Activated naive CD4-positive, alpha-beta T cell treated with anti-CD3 and anti-CD28 coated beads for 36 hours (primary cell): ENCODE measurements around the gene CWC15. TPM values are rescaled to one million over a fixed set of nuclear protein-coding genes. Genes with fewer than 3 reads are reported as not detected.
"Not testable (repeated sequence)": the region's sequence is repeated elsewhere in the genome, so short reads cannot be mapped to it uniquely, and the experiment has no call there.

ENCODE experiments used
- CTCF ChIA-PET: fragments of 350-600 bp; sonication (Branson Sonifier 250); formaldehyde crosslinking; loops from one replicate; lab custom pipeline; 2021; ENCODE audit warnings: antibody characterized with exemption; lab: Charles Lee
- DNase-seq: peaks from one replicate; pipeline ENCODE4 v3.0.0-alpha.2; 2020
- H3K27ac Mint-ChIP-seq: one replicate; pipeline ENCODE4 v1.8.0; 2021; ENCODE audit warnings: mild to moderate bottlenecking, mixed read lengths
- H3K27me3 Mint-ChIP-seq: one replicate; pipeline ENCODE4 v1.8.0; 2021; ENCODE audit warnings: low read depth, mixed read lengths
- H3K36me3 Mint-ChIP-seq: one replicate; pipeline ENCODE4 v1.8.0; 2021; ENCODE audit warnings: low read depth, mixed read lengths
- H3K4me1 Mint-ChIP-seq: one replicate; pipeline ENCODE4 v1.8.0; 2021; ENCODE audit warnings: low read depth, mixed read lengths
- H3K4me3 Mint-ChIP-seq: one replicate; pipeline ENCODE4 v1.8.0; 2021; ENCODE audit warnings: mild to moderate bottlenecking, moderate library complexity, mixed read lengths
- H3K9me3 Mint-ChIP-seq: one replicate; pipeline ENCODE4 v1.8.0; 2021; ENCODE audit warnings: mixed read lengths
- intact Hi-C: fragments of 100-400 bp; cut with micrococcal nuclease; formaldehyde crosslinking; loops from one replicate; pipeline ENCODE4 v1.15.1; 2023
- total RNA-seq, 2 experiments: library from RNA; stranded (reverse); gene quantifications; one replicate each; pipeline ENCODE4 v1.2.3, GENCODE V29; 2021

Gene CWC15
- total RNA-seq, 2 experiments from 2014 or later, result 70.6 to 72.3 TPM

DNA sequence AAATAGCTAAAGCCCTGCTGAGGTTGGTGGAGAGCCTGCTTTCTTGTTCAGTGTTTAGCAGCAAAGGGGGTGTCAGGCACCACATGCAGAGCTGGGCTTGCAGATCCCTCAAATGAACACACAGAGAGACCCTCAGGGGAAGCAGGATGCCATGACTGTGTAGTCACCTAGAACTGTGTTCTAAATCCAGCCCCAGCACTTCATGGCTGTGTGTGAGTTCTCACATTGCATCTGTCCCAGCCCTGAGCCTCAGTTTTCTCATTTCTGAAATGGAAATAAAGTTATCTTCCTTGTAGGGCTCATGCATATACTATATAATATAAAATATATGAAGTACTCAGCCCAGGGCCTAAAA is 47.1 kb downstream of the CWC15 start:
- DNase-seq, result no peak
- no peak overlapping the region for H3K27ac Mint-ChIP-seq
- no peak overlapping the region for H3K4me3 Mint-ChIP-seq
- H3K9me3 Mint-ChIP-seq, result peaks cover 11% of the 10 kb centered on the region
- CTCF ChIA-PET, result interaction anchor here (0.6 kb wide), 1 partner anchor 1186 kb away, joined by 3 read pairs; no protein-coding TSS in a partner anchor
- peaks cover 8% of the 10 kb centered on the region for H3K36me3 Mint-ChIP-seq
- H3K4me1 Mint-ChIP-seq, result peaks cover 42% of the 10 kb centered on the region
- no peaks in the 10 kb centered on the region for H3K27me3 Mint-ChIP-seq
- intact Hi-C loops, result no loop called here

GRCh38 chr11:94925422-94926270 is 47.7 kb downstream of the CWC15 start:
- intact Hi-C loops, result loop anchor here (1.0 to 2.0 kb wide), 2 partner anchors 48 to 141 kb away; partner anchors contain the start of genes CWC15, KDM4D and SRSF8
- Mint-ChIP-seq H3K27ac (peak overlapping the region; percentile 26), H3K4me1 (peaks cover 42% of the 10 kb centered on the region), H3K27me3 (no peaks in the 10 kb centered on the region), H3K9me3 (peaks cover 11% of the 10 kb centered on the region), H3K36me3 (peaks cover 8% of the 10 kb centered on the region), H3K4me3 (no peak overlapping the region)
- CTCF ChIA-PET, result interaction anchor here (0.6 to 1.9 kb wide), 2 partner anchors 28 to 1186 kb away, joined by 3 to 7 read pairs; no protein-coding TSS in a partner anchor
- DNase-seq, result no peak

GRCh38 chr11:94924612-94925011 is 48.7 kb downstream of the CWC15 start:
- Mint-ChIP-seq H3K27me3 (no peaks in the 10 kb centered on the region), H3K36me3 (peaks cover 8% of the 10 kb centered on the region), H3K4me1 (peaks cover 42% of the 10 kb centered on the region), H3K4me3 (peak overlapping the region; percentile 19), H3K27ac (peak overlapping the region; percentile 51), H3K9me3 (peaks cover 11% of the 10 kb centered on the region)
- CTCF ChIA-PET, result interaction anchor here (0.6 to 1.9 kb wide), 4 partner anchors 27 to 1539 kb away, joined by 3 to 7 read pairs (median 4); partner anchors contain the start of gene SRSF8
- intact Hi-C loops, result loop anchor here (1.0 to 2.0 kb wide), 2 partner anchors 49 to 142 kb away; partner anchors contain the start of genes CWC15, KDM4D and SRSF8
- peak; percentile 39 for DNase-seq

DNA sequence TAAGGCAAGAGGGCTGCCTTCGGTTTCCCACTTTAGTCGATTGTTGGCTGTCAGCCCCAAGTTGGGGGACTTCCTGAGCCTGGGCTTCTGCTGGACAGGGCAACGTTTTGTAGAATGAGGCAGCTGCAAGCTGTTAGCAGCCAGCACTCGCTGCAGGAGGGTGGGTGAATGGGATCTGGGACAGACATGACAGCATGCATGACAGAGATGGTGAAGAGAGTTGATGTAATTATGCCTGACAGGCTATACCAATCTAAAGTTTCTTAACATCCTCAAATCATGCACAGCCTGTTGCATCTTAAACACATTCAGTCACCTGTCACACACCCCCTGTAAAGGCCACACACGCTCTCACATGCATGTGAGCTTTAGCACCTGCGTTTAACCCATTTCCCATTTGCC is 49.2 kb downstream of the CWC15 start:
- Mint-ChIP-seq H3K4me1 (peaks cover 42% of the 10 kb centered on the region), H3K27ac (no peak overlapping the region), H3K4me3 (no peak overlapping the region), H3K36me3 (peaks cover 8% of the 10 kb centered on the region), H3K27me3 (no peaks in the 10 kb centered on the region), H3K9me3 (peaks cover 11% of the 10 kb centered on the region)
- intact Hi-C loops, result loop anchor here (2.0 kb wide), 1 partner anchor 143 kb away; the partner anchor contains the start of gene SRSF8
- CTCF ChIA-PET, result interaction anchor here (0.6 to 1.9 kb wide), 5 partner anchors 27 to 1539 kb away, joined by 3 to 7 read pairs (median 3); partner anchors contain the start of gene SRSF8
- no peak for DNase-seq

- Mint-ChIP-seq H3K36me3 (peaks cover 8% of the 10 kb centered on the region), H3K27me3 (no peaks in the 10 kb centered on the region), H3K4me1 (peaks cover 33% of the 10 kb centered on the region), H3K4me3 (no peak overlapping the region), H3K27ac (no peak overlapping the region), H3K9me3 (peaks cover 11% of the 10 kb centered on the region)
- no peak for DNase-seq
- CTCF ChIA-PET, result interaction anchor here (0.8 kb wide), 1 partner anchor 25 kb away, joined by 3 read pairs; no protein-coding TSS in a partner anchor
- intact Hi-C loops, result no loop called here
Measured at GRCh38 chr11:94923004-94923334, 50.4 kb downstream of the CWC15 start.

DNA sequence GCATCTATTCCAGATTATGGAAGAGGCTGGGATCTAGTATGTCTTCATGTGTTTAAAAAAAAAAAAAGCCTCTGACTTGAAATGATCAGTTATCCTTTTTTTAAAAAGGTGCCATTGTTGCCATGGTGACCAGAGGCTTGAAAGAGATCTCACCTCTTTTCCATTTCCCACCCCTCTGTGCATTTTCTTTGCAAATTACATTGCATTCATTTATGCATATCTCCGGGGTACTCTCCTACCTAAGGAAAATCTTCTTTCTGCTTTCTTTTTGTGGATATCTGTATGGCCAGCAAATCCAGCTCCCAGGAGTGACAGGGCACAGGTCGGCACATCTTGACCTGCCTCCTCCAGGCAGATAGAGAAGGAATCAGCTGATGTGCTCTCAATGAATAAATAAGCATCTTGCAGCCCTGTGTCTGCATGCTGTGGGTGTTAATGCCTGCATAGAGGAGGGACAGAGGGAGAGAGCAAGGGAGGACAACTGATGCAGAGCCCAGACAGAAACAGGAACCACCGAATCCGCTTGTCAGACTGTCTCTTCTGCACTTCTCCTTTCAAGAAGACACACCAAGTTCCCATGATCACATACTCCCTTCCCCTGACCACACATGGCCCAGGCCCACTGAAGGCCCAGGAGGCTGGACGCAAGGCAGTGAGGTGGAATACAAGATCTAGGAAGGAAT is 50.9 kb downstream of the CWC15 start:
- H3K9me3 Mint-ChIP-seq, result peaks cover 11% of the 10 kb centered on the region
- H3K27me3 Mint-ChIP-seq, result no peaks in the 10 kb centered on the region
- DNase-seq, result no peak
- peaks cover 8% of the 10 kb centered on the region for H3K36me3 Mint-ChIP-seq
- H3K27ac Mint-ChIP-seq, result no peak overlapping the region
- H3K4me3 Mint-ChIP-seq, result no peak overlapping the region
- peaks cover 32% of the 10 kb centered on the region for H3K4me1 Mint-ChIP-seq
- intact Hi-C loops, result no loop called here
- CTCF ChIA-PET, result interaction anchor here (0.8 kb wide), 1 partner anchor 25 kb away, joined by 3 read pairs; no protein-coding TSS in a partner anchor

GRCh38 chr11:94920311-94920710 is 53.0 kb downstream of the CWC15 start:
- H3K4me3 Mint-ChIP-seq, result no peak overlapping the region
- DNase-seq, result no peak
- CTCF ChIA-PET, result interaction anchor here (0.9 kb wide), 1 partner anchor 24 kb away, joined by 3 read pairs; no protein-coding TSS in a partner anchor

DNA sequence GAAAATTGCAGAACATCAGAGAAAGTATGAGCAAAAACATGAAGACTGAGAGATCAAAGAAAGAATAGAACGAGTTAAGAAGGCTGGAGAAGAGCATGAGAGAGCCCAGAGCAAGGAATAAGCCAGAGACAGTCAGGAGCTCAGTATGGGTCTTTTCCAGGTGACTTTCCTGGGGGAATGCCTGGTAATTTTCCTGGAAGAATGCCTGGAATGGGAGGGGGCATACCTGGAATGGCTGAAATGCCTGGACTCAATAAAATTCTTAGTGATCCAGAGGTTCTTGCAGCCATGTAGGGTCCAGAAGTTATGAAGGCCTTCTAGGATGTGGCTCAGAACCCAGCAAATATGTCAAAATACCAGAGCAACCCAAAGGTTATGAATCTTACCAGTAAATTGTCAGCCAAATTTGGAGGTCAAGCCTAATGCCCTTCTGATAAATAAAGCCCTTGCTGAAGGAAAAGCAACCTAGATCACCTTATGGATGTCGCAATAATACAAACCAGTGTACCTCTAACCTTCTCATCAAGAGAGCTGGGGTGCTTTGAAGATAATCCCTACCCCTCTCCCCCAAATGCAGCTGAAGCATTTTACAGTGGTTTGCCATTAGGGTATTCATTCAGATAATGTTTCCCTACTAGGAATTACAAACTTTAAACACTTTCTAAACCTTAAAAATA is 59.5 kb downstream of the CWC15 start:
- H3K4me1 Mint-ChIP-seq, H3K27me3 Mint-ChIP-seq, intact Hi-C loops: not testable (repeated sequence)

More at GRCh38 chr11:94920311-94920710, 53.0 kb downstream of the CWC15 start:
- Mint-ChIP-seq H3K27ac (no peak overlapping the region), H3K9me3 (peaks cover 5% of the 10 kb centered on the region), H3K4me1 (peaks cover 13% of the 10 kb centered on the region), H3K27me3 (no peaks in the 10 kb centered on the region), H3K36me3 (peaks cover 5% of the 10 kb centered on the region)
- intact Hi-C loops, result no loop called here

DNA sequence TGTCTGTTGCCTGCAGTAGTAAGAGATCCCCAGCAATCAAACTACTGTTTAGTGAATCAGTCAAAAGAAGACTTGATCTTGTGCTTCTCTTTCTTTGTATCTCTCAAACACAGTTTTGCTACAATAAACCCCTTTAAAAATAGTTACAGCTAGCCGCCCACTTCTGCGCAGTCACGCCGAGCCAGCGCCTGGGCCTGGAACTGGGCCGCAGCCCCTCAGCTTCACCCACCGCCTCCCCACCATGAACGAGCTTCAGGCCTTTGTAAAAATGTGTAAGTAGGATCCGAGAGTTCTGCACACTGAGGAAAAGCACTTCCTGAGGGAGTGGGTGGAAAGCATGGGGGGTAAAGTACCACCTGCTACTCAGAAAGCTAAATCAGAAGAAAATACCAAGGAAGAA is 60.5 kb downstream of the CWC15 start:
- Mint-ChIP-seq H3K27me3 (no peaks in the 10 kb centered on the region), H3K4me1 (no peaks in the 10 kb centered on the region), H3K27ac (no peak overlapping the region), H3K9me3 (no peaks in the 10 kb centered on the region), H3K4me3 (no peak overlapping the region), H3K36me3 (no peaks in the 10 kb centered on the region)
- intact Hi-C loops, result no loop called here
- CTCF ChIA-PET, result no interaction called here
- no peak for DNase-seq

More for the DNA sequence above, 59.5 kb downstream of the CWC15 start:
- CTCF ChIA-PET, H3K27ac Mint-ChIP-seq, H3K9me3 Mint-ChIP-seq, H3K36me3 Mint-ChIP-seq, DNase-seq, H3K4me3 Mint-ChIP-seq: not testable (repeated sequence)
